HUES6 (cell line): ENCODE data around the gene GNB3.
A peak's percentile ranks its signal among the peaks of the same experiment; 100 is the strongest.
"Not testable (repeated sequence)": the region's sequence is repeated elsewhere in the genome, so short reads cannot be mapped to it uniquely, and the experiment has no call there.

ENCODE experiments used
- H3K27ac ChIP-seq: 2 replicates; pipeline ENCODE4 v1.7.0; 2013; ENCODE audit warnings: low read depth, mild to moderate bottlenecking, low read length, inconsistent platforms
- H3K27me3 ChIP-seq: 2 replicates; pipeline ENCODE4 v1.6.1; 2013; ENCODE audit warnings: low read length; ENCODE audit not compliant: control insufficient read depth, insufficient read depth
- H3K36me3 ChIP-seq: 2 replicates; pipeline ENCODE4 v1.6.1; 2013; ENCODE audit warnings: low read length; ENCODE audit not compliant: control insufficient read depth, insufficient read depth
- H3K4me1 ChIP-seq: 2 replicates; pipeline ENCODE4 v1.6.1; 2013; ENCODE audit warnings: low read length; ENCODE audit not compliant: control insufficient read depth, insufficient read depth
- H3K4me3 ChIP-seq: 2 replicates; pipeline ENCODE4 v1.5.1; 2013; ENCODE audit warnings: low read depth, low read length
- H3K9ac ChIP-seq: one replicate; pipeline ENCODE4 v1.6.1; 2013; ENCODE audit warnings: mild to moderate bottlenecking, low read length
- H3K9me3 ChIP-seq: 2 replicates; pipeline ENCODE4 v1.6.1; 2013; ENCODE audit warnings: low read depth, low read length; ENCODE audit not compliant: control insufficient read depth, insufficient read depth

Gene GNB3

DNA sequence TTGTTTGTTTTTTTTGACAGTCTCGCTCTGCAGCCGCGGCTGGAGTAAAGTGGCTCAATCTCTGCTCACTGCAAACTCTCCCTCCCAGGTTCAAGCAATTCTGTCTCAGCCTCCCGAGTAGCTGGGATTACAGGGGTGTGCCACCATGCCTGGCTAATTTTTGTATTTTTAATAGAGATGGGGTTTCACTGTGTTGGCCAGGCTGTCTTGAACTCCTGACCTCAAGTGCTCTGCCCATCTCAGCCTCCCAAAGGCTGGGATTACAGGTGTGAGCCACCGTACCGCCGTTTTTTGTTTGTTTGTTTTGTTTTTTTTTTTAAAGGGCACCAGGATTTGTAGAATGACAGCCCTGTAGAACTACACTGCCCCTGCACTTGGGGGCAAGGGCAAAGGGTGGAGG, 48.1 kb downstream of the GNB3 start:
- H3K4me3 ChIP-seq, H3K9me3 ChIP-seq, H3K27me3 ChIP-seq, H3K9ac ChIP-seq: not testable (repeated sequence)
- peaks cover 11% of the 10 kb centered on the region for H3K36me3 ChIP-seq
- H3K4me1 ChIP-seq: peaks cover 39% of the 10 kb centered on the region
- H3K27ac ChIP-seq: peak overlapping the region; percentile 4; the same call in 1 of the 2 replicates

DNA sequence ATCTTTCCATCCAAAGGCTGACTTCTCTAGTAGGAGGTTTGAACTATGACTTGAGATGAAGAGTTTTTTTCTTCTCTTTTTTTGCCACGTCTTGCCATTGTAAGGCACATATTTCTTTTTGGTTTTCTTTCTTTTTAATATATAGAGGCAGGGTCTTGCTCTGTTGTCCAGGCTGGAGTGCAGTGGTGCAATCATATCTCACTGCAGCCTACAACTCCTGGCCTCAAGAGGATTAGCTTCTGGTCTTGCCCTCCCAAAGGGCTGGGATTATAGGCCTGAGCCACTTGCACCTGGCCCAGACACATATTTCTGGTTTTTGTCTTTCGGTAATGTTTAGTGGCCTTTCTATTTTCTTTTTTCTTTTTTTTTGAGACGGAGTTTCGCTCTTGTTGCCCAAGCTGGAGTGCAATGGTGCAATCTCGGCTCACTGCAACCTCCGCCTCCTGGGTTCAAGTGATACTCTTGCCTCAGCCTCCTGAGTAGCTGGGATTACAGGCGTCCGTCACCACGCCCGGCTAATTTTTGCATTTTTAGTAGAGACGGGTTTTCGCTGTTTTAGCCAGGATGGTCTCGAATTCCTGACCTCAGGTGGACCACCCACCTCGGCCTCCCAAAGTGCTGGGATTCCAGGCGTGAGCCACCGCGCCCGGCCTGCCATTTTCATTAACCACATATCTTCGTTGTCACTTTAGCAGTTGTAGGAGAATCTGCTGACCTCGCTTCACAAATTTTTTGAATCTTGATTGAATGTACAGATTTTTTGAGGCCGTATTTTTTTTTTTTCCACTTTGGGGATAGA, 49.2 kb downstream of the GNB3 start:
- Histone ChIP-seq H3K9ac (peak overlapping the region; percentile 75), H3K4me3 (peak overlapping the region; percentile 39), H3K27ac (peak overlapping the region; percentile 96), H3K4me1 (peaks cover 30% of the 10 kb centered on the region)
- not testable (repeated sequence) for H3K9me3 ChIP-seq, H3K27me3 ChIP-seq, H3K36me3 ChIP-seq

DNA sequence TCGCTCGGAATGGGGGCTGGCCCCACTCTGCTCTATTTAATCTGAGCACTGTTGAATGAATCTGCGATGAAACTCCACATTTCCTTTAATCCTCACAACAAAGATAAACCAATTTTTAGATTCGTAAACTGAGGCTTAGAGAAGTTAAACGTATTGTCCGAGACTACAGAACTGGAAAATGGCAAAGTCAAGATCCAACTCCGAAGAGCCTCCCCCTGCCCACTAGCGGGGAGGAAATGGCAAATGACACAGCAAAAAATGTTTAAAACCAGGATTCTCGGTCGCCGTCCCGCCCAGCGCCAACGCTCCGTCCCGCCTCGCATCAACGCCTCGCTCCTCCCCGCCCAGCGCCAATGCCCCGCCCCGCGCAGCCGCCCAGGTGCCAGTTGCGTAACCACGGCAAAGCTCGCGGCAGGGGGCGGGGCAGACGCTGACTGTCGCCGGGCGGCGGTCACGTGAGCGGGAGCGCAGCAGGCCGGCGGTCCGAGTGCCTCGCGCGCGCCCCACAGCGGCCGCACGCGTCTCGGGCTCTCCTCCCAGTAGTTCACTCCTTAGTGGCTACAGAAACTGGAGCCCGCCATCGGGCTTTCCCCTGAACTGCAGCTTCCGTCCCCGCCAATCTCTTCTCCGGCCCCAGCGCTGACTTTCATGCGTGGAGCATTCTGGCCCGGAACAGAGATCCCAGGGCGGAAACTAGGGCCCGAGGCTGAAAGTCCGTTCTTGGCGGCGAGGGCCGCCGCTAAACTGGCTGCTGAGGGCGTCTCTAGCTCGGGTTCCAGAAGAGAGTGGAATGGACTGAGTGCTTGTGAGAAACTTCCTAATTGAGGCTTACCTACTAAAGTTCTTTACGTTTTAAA, 50.3 kb downstream of the GNB3 start:
- Histone ChIP-seq H3K36me3 (no peaks in the 10 kb centered on the region), H3K27ac (peak overlapping the region; percentile 96), H3K4me1 (peaks cover 22% of the 10 kb centered on the region), H3K9me3 (no peaks in the 10 kb centered on the region), H3K9ac (peak overlapping the region; percentile 82), H3K27me3 (no peaks in the 10 kb centered on the region), H3K4me3 (peak overlapping the region; percentile 57)

DNA sequence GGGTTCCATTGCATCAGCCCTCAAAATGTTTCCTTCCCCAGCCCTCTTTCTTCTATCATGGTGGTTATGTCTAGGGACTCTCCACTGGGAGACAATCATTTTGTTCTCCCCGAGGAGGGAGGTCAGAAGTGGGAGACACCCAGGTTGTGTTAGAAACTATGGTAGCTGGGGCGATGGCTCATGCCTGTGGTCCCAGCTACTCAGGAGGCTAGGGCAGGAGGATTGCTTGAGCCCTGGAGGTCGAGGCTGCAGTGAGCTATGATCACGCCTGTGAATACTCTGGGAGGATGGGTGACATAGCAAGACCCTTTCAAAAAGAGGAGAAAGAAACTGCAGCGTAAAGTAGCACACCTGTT, 50.9 kb downstream of the GNB3 start:
- peak overlapping the region; percentile 57 for H3K4me3 ChIP-seq
- H3K9me3 ChIP-seq: no peaks in the 10 kb centered on the region
- H3K9ac ChIP-seq: peak overlapping the region; percentile 82
- no peaks in the 10 kb centered on the region for H3K27me3 ChIP-seq
- H3K27ac ChIP-seq: peak overlapping the region; percentile 86
- H3K36me3 ChIP-seq: no peaks in the 10 kb centered on the region
- peaks cover 22% of the 10 kb centered on the region for H3K4me1 ChIP-seq

DNA sequence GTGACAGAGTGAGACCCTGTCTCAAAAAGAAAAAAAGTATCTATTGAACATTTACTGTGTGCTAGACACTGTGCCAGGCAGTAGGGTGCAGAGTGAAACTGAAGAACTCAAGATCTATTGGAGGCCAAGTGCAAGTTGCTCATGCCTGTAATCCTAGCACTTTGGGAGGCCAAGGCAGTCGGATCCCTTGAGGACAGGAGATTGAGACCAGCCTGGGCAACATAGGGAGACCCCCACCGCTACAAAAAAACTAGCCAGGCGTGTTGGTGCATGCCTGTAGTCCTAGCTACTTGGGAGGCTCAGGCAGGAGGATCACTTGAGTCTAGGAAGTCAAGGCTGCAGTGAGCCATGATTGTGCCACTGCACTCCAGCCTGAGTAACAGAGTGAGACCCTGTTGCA, 52.0 kb downstream of the GNB3 start:
- not testable (repeated sequence) for H3K4me3 ChIP-seq, H3K27ac ChIP-seq, H3K9me3 ChIP-seq, H3K27me3 ChIP-seq, H3K9ac ChIP-seq, H3K36me3 ChIP-seq
- peaks cover 17% of the 10 kb centered on the region for H3K4me1 ChIP-seq

DNA sequence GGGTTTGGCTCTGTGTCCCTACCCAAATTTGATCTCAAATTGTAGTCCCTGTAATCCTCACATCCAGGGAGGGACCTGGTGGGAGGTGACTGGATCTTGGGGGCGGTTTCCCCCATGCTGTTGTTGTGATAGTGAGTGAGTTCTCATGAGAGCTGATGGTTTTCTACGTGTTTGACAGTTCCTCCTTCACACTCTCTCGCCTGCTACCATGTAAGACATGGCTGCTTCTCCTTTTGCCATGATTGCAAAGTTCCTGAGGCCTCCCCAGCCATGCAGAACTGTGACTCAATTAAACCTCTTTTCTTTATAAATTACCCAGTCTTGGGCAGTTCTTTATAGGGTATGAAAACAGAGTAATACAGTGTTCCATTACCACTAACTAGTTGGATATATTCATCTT, 53.6 kb downstream of the GNB3 start:
- Histone ChIP-seq H3K4me3 (no peak overlapping the region), H3K4me1 (peaks cover 11% of the 10 kb centered on the region; the same call in 1 of the 2 replicates), H3K27ac (no peak overlapping the region), H3K36me3 (no peaks in the 10 kb centered on the region), H3K9me3 (no peaks in the 10 kb centered on the region), H3K9ac (no peak overlapping the region), H3K27me3 (no peaks in the 10 kb centered on the region)
